Retinal pigment epithelial cell (primary cell): ENCODE results near the gene BCL11B.
A peak's percentile ranks its signal among the peaks of the same experiment; 100 is the strongest.

Experiments
- DNase-seq: peaks from one replicate; pipeline ENCODE4 v3.0.0-alpha.2; 2010; ENCODE audit warnings: low read depth
- H3K4me3 ChIP-seq: 2 replicates; pipeline ENCODE4 v1.5.1; 2011; ENCODE audit warnings: mild to moderate bottlenecking, low read length, control low read depth, moderate library complexity
- TF ChIP-seq, protein P1 (sequence below): conservative IDR thresholded peaks from 2 replicates; pipeline ENCODE4 v1.5.1; 2011; ENCODE audit warnings: low read depth, low read length, control low read depth, inconsistent platforms

The BCL11B gene

DNA sequence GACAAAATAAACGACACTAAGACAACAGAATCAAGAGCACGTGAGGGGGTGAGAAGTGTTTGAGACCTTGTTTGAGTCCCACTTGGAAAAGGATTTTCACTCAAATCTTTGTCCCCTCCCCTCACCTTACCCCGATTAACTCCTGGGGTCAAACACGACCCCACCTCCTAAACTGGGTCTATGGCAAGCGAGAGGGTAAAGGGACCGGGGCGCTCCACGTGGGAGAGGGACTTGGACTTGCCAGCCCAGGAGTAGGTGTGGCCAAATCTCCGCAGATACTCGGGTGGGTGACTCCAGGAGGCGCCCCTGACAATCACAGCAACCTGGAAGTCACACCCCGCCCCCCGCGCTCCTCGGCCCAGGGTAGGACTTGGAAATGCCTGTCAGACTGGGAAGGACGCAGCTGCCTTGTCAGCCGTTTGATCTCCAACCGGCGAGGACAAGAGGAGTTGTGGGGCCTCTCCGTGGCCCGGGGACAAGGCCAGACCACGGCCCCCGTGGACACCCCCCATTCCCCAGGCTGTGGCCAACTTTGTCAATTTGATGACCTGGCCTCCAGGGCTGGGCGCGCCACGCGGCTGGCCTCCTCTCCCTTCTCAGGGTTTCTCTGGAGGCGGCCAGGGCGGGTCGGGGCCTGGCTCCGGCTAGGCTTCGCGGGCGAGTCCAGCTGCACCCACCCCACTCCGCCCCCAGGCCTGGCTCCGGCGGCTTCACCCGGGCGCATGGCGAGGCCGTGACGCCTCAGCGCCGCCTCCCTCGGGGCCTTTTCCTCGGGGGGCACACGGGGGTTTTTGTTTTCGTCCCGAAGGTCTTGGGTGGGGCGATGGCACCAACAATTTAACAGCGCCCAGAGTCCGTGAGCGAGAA is 1.1 kb upstream of the BCL11B start:
- DNase-seq, result no peak
- TF ChIP-seq, protein P1, sequence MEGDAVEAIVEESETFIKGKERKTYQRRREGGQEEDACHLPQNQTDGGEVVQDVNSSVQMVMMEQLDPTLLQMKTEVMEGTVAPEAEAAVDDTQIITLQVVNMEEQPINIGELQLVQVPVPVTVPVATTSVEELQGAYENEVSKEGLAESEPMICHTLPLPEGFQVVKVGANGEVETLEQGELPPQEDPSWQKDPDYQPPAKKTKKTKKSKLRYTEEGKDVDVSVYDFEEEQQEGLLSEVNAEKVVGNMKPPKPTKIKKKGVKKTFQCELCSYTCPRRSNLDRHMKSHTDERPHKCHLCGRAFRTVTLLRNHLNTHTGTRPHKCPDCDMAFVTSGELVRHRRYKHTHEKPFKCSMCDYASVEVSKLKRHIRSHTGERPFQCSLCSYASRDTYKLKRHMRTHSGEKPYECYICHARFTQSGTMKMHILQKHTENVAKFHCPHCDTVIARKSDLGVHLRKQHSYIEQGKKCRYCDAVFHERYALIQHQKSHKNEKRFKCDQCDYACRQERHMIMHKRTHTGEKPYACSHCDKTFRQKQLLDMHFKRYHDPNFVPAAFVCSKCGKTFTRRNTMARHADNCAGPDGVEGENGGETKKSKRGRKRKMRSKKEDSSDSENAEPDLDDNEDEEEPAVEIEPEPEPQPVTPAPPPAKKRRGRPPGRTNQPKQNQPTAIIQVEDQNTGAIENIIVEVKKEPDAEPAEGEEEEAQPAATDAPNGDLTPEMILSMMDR, result no peak
- peak overlapping the region; percentile 73 for H3K4me3 ChIP-seq

GRCh38 chr14:99272632-99272898 is 568 bp upstream of the BCL11B start:
- TF ChIP-seq, protein P1, result no peak
- H3K4me3 ChIP-seq, result peak overlapping the region; percentile 73
- DNase-seq, result no peak

GRCh38 chr14:99271221-99271941 is 616 bp downstream of the BCL11B start:
- no peak for DNase-seq
- TF ChIP-seq, protein P1, result no peak
- peak overlapping the region; percentile 73 for H3K4me3 ChIP-seq

DNA sequence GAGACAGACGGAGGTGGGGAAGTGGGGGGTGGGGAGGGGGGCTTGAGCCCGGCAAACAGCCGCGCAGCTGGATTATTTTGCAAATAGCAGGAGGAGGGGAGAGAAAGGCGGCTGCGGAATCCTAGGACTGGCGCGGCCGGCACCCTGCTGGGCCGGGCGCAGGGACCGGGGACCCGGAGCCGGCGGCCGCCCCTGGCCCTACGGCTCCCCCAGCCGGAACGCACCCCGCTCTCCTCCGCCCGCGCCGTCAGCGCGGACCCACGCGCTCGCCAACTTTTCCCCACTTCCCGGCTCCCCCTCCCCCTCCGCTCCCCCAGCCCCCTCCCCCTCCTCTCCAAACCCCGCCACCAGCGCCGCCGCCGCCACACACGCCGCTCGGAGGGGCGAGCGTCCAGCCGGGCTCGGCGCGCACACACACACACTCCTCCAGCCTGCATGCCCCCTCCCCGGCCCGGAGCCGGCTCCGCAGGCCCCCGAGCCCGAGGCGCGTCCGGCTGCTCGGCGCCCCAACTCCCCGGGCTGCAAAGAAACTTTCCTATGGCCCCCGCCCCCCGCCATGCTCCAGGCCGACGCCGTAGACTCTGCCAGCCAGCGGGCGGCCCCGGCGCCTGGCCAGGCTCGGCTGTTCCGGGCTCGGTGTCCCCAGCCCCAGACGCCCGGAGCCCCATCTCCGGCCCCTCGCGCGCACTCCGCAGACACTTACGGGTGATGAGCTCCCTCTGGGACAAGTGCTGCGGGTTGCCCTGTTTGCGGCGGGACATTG is 1.4 kb downstream of the BCL11B start:
- no peak for DNase-seq
- peak overlapping the region; percentile 73 for H3K4me3 ChIP-seq
- TF ChIP-seq, protein P1, result no peak

DNA sequence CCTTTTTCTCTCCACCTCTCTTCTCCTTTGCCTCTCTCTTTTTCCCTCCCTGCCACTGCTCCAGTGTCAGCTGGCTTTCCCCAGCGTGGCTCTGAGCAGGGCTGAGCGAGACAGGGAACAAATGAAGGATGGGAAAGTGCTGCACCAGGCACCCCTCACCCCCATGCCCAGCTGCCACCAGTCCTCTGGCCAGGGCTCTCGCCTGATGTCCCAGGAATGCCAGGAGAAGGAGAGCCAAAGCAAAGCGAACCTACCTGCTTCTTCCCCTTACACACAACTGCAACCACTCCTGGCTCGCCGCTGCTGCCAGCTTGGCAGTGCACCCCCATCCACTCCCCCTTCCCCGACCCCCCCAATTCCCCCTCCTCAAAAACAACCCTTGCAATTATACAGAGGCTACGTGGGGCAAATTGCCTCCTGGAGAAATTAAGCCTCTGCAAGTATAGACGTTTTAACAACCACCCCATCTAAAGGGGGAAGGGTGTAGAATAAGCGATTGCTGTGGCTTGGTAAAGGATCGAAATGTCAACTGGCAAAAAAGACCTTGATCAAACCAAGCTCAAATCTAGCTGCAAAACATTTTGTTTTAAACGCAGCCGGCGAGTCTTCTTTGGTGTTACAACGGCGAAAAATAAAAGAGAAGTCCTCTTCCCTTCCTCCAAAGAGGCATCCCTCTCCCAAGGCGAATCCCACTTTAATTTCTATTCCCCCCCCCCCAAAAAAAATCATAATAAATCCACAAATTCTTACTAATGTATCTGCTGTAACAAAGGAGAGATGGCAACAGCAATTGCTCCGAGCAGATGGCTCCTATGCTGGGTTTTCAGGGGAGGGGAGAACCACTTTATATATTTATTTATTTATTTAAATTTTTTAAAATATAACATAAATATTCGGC is 2.9 kb downstream of the BCL11B start:
- TF ChIP-seq, protein P1, result no peak
- H3K4me3 ChIP-seq, result peak overlapping the region; percentile 54
- DNase-seq, result no peak
